Neural cell (in vitro differentiated cells): ENCODE measurements around the gene SRSF8.

Experiments used
- EP300 ChIP-seq: fragments of 450-650 bp; conservative IDR thresholded peaks from 2 replicates; pipeline ENCODE4 v1.6.1; 2014; ENCODE audit warnings: antibody characterized with exemption, mild to moderate bottlenecking, moderate library complexity; ENCODE audit not compliant: poor library complexity, severe bottlenecking
- EZH2 ChIP-seq: fragments of 200-600, 300-800 bp; shearing (Covaris generic), sonication (generic); IDR thresholded peaks from 2 replicates; pipeline ENCODE4 v1.6.1; 2014; ENCODE audit warnings: antibody characterized with exemption, low read length, borderline replicate concordance, mild to moderate bottlenecking; ENCODE audit not compliant: insufficient read depth, poor library complexity, severe bottlenecking
- POLR2AphosphoS5 ChIP-seq: IDR thresholded peaks from 2 replicates; pipeline ENCODE4 v1.6.1; 2012
- RAD21 ChIP-seq: fragments of 450-650 bp; conservative IDR thresholded peaks from 2 replicates; pipeline ENCODE4 v1.6.1; 2014; ENCODE audit warnings: antibody characterized with exemption, mild to moderate bottlenecking, moderate library complexity
- REST ChIP-seq: IDR thresholded peaks from 2 replicates; pipeline ENCODE4 v1.6.1; 2012; ENCODE audit warnings: borderline replicate concordance
- SMC3 ChIP-seq: fragments of 450-650 bp; conservative IDR thresholded peaks from 2 replicates; pipeline ENCODE4 v1.6.1; 2014; ENCODE audit warnings: antibody characterized with exemption, mild to moderate bottlenecking, moderate library complexity; ENCODE audit not compliant: poor library complexity
- TAF1 ChIP-seq: IDR thresholded peaks from 2 replicates; pipeline ENCODE4 v1.6.1; 2012; ENCODE audit warnings: low read depth
- TF ChIP-seq, protein P1 (sequence below): fragments of 450-650 bp; IDR thresholded peaks from 2 replicates; pipeline ENCODE4 v1.5.1; 2014; ENCODE audit warnings: antibody characterized with exemption, mild to moderate bottlenecking, moderate library complexity; ENCODE audit not compliant: poor library complexity, severe bottlenecking

DNA sequence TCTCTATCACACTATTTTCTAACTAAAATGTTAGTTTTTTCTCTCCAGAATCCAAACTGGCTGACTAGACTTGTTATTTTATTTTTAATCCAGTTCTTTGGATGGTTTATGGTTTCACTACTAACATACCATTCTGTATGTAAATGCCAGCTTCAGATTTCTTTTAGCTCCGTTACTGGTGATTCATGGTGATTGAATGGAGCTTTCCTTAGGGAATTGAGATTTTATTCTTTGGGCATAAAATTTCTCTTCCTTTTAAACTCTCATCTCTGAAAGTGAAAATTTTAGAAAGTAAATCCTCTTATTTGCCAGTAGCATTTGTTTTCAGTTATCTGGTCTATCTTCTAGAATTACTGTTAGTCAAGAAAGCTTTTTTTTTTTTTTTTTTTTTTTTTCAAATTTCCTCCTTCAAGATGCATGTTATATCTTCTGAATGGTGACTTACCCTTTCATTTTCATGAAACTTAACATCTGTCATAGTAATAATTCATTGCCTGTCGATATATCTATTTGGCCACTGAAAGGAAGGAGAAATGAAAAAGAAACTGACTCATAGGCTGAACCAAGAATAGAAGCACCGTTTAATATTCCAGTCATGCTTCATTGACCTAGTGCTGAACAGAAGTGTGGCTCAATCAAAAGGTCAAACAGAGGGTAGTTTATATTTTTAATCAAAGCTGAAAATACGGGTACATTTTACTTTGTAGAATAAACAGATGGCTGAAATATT lies 29.3 kb downstream of the SRSF8 start:
- TF ChIP-seq, protein P1, sequence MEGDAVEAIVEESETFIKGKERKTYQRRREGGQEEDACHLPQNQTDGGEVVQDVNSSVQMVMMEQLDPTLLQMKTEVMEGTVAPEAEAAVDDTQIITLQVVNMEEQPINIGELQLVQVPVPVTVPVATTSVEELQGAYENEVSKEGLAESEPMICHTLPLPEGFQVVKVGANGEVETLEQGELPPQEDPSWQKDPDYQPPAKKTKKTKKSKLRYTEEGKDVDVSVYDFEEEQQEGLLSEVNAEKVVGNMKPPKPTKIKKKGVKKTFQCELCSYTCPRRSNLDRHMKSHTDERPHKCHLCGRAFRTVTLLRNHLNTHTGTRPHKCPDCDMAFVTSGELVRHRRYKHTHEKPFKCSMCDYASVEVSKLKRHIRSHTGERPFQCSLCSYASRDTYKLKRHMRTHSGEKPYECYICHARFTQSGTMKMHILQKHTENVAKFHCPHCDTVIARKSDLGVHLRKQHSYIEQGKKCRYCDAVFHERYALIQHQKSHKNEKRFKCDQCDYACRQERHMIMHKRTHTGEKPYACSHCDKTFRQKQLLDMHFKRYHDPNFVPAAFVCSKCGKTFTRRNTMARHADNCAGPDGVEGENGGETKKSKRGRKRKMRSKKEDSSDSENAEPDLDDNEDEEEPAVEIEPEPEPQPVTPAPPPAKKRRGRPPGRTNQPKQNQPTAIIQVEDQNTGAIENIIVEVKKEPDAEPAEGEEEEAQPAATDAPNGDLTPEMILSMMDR, result no peak
- TF ChIP-seq SMC3 (no peak), REST (no peak), POLR2AphosphoS5 (no peak), TAF1 (no peak), EP300 (no peak), RAD21 (no peak), EZH2 (no peak)
